BLaER1 (cell line): Measurements from ENCODE around the gene PCDHB15.
"Not testable (repeated sequence)": the region's sequence is repeated elsewhere in the genome, so short reads cannot be mapped to it uniquely, and the experiment has no call there.

ENCODE experiments used
- H3K27ac ChIP-seq: shearing (Covaris generic); formaldehyde crosslinking; 2 replicates; pipeline ENCODE4 v1.8.1; 2022
- H3K27me3 ChIP-seq: shearing (Covaris generic); formaldehyde crosslinking; 2 replicates; pipeline ENCODE4 v1.8.1; 2022
- H3K36me3 ChIP-seq: shearing (Covaris generic); formaldehyde crosslinking; 2 replicates; pipeline ENCODE4 v1.8.1; 2022
- H3K4me1 ChIP-seq: shearing (Covaris generic); formaldehyde crosslinking; 2 replicates; pipeline ENCODE4 v1.8.1; 2022
- H3K4me2 ChIP-seq: shearing (Covaris generic); formaldehyde crosslinking; 2 replicates; pipeline ENCODE4 v1.8.1; 2022
- H3K4me3 ChIP-seq: shearing (Covaris generic); formaldehyde crosslinking; 2 replicates; pipeline ENCODE4 v1.8.1; 2022
- H3K9ac ChIP-seq: shearing (Covaris generic); formaldehyde crosslinking; 2 replicates; pipeline ENCODE4 v1.8.1; 2022
- H3K9me3 ChIP-seq: shearing (Covaris generic); formaldehyde crosslinking; 2 replicates; pipeline ENCODE4 v1.8.1; 2022
- H4K20me1 ChIP-seq: shearing (Covaris generic); formaldehyde crosslinking; 2 replicates; pipeline ENCODE4 v1.8.1; 2022
- Cebpa-rat ChIP-seq: shearing (Covaris generic); IDR thresholded peaks from 2 replicates; pipeline ENCODE4 v1.8.1; 2022

Gene PCDHB15

DNA sequence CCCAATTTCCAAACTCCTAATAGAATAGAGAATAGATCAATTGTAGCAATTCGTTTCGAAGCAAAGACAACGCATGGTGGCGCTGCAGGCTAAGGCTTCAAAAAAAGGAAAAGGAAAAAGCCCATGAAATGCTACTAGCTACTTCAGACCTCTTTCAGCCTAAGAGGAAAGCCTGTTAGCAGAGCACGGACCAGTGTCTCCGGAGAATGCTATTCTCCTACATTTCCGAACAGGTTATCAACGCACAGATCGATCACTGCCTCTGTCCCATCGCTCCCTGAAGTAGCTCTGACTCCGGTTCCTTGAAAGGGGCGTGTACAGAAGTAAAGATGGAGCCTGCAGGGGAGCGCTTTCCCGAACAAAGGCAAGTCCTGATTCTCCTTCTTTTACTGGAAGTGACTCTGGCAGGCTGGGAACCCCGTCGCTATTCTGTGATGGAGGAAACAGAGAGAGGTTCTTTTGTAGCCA lies at the start of gene PCDHB15:
Gene PCDHB15, plus strand, starts transcription at position 146 of the 468 bp plus-strand sequence. Its CDS starts 184 bp downstream, at position 330.
- H3K36me3 ChIP-seq = peaks cover 4% of the 10 kb centered on the region; the same call in 1 of the 2 replicates
- no peak for TF ChIP-seq Cebpa-rat
- H3K9me3 ChIP-seq = peaks cover 87% of the 10 kb centered on the region
- no peak within 1 kb of the TSS for H3K4me2 ChIP-seq
- no peaks in the 10 kb centered on the region for H3K27me3 ChIP-seq
- no peak within 1 kb of the TSS for H3K4me3 ChIP-seq
- H3K9ac ChIP-seq = no peak within 1 kb of the TSS
- no peaks in the 10 kb centered on the region for H4K20me1 ChIP-seq
- H3K27ac ChIP-seq = no peak within 1 kb of the TSS
- no peaks in the 10 kb centered on the region for H3K4me1 ChIP-seq

DNA sequence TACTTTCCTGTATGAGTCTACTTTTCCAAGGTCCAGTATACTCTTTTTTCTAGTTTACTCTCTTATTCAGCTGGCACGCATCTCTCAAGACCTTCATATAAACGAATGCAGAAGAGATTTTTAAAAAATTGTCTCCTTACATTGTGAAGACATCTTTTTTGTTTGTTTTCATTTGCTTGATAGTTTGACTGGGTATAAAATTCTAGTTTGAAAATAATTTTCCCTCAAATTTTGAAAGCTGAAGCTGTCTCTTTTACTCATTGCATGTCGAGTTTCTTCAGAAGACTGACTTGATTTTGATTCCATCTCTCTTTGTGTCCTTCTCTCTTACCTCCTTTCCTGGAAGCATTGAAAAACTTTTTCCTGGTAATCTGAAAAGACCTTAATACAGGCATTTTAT lies 48.8 kb upstream of the PCDHB15 start:
- no peak overlapping the region for H3K4me3 ChIP-seq
- no peaks in the 10 kb centered on the region for H3K4me1 ChIP-seq
- no peak overlapping the region for H3K9ac ChIP-seq
- no peaks in the 10 kb centered on the region for H3K27me3 ChIP-seq
- H3K27ac ChIP-seq = no peak overlapping the region
- H3K9me3 ChIP-seq = peaks cover 68% of the 10 kb centered on the region
- no peak for TF ChIP-seq Cebpa-rat
- no peaks in the 10 kb centered on the region for H4K20me1 ChIP-seq
- H3K36me3 ChIP-seq = no peaks in the 10 kb centered on the region
- H3K4me2 ChIP-seq = no peak overlapping the region

DNA sequence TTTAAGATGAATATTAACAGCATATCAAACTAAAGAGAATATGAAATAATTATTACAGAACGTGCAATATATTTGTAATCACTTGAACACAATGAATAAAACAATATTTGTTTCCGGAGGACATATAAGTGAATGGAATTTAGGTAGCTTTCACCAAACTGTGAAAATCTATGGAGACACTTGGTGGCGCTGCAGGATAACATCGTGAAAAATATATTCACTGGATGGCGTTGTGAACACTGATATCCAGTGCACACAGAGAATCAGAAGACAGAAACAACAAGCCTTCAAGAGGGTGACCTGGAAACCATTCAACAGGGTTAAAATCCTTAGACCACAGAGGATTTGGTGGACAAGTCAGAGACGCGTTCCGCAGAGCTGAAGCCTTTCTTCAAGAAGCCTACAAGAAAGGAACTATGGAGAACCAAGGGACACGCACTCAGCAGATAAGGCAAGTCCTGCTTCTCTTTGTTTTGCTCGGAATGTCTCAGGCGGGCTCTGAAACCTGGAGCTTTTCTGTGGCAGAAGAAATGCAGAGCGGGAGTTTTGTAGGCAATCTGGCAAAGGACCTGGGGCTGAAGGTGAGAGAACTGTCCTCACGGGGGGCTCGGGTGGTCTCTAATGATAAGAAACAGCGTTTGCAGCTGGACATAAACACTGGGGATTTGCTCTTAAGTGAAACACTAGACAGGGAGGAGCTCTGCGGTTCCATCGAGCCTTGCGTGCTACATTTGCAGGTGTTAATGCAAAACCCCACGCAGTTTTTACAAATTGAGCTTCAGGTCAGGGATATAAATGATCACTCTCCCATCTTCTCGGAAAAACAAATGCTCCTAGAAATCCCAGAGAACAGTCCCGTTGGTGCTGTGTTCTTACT lies 45.6 kb upstream of the PCDHB15 start, which contains the start of gene PCDHB11:
Gene PCDHB11, plus strand, starts transcription at position 269 of the 877 bp plus-strand sequence. Its CDS starts 148 bp downstream, at position 417.
- no peaks in the 10 kb centered on the region for H3K27me3 ChIP-seq
- H3K9ac ChIP-seq = no peak within 1 kb of the TSS
- no peak for TF ChIP-seq Cebpa-rat
- no peak within 1 kb of the TSS for H3K27ac ChIP-seq
- no peaks in the 10 kb centered on the region for H4K20me1 ChIP-seq
- H3K9me3 ChIP-seq = peaks cover 63% of the 10 kb centered on the region
- no peaks in the 10 kb centered on the region for H3K36me3 ChIP-seq
- no peak within 1 kb of the TSS for H3K4me3 ChIP-seq
- H3K4me1 ChIP-seq = no peaks in the 10 kb centered on the region
- no peak within 1 kb of the TSS for H3K4me2 ChIP-seq

DNA sequence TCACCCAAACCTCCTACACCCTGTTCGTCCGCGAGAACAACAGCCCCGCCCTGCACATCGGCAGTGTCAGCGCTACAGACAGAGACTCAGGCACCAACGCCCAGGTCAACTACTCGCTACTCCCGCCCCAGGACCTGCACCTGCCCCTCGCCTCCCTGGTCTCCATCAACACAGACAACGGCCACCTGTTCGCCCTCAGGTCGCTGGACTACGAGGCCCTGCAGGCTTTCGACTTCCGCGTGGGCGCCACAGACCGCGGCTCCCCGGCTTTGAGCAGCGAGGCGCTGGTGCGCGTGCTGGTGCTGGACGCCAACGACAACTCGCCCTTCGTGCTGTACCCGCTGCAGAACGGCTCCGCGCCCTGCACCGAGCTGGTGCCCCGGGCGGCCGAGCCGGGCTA lies 44.1 kb upstream of the PCDHB15 start:
- H3K9ac ChIP-seq, H3K27ac ChIP-seq, H4K20me1 ChIP-seq, H3K4me3 ChIP-seq, H3K4me2 ChIP-seq, H3K4me1 ChIP-seq, H3K36me3 ChIP-seq, H3K27me3 ChIP-seq: not testable (repeated sequence)
- peaks cover 58% of the 10 kb centered on the region for H3K9me3 ChIP-seq

DNA sequence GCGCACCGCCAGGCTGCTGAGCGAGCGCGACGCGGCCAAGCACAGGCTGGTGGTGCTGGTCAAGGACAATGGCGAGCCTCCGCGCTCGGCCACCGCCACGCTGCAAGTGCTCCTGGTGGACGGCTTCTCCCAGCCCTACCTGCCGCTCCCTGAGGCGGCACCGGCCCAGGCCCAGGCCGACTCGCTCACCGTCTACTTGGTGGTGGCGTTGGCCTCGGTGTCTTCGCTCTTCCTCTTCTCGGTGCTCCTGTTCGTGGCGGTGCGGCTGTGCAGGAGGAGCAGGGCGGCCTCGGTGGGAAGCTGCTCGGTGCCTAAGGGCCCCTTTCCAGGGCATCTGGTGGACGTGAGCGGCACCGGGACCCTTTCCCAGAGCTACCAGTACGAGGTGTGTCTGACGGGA lies 43.5 kb upstream of the PCDHB15 start:
- not testable (repeated sequence) for H3K9ac ChIP-seq, H3K4me1 ChIP-seq, H3K4me2 ChIP-seq, H3K27me3 ChIP-seq, H3K27ac ChIP-seq, H3K36me3 ChIP-seq, H3K4me3 ChIP-seq, H4K20me1 ChIP-seq
- peaks cover 53% of the 10 kb centered on the region for H3K9me3 ChIP-seq

DNA sequence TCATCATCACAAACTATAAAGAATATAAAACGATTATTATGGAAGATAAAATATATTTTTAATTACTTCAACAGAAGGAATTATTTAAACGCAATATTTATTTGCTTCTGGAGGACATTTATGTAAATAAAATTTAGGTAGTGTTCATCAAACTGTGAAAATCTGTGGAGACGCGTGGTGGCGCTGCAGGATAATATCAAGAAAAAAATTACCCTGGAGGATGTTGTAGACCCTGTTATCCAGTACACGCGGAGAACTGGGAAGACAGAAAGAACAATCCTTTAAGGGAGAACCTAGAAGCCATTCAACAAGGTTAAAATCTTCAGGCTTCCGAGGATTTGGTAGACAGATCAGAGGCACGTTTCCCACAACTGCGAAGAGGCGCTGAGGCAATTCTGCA lies 36.7 kb upstream of the PCDHB15 start, which contains the start of gene PCDHB12:
Gene PCDHB12, plus strand, starts transcription at position 242 of the 400 bp plus-strand sequence. CDS start 189 bp downstream, outside the sequence.
- H3K9ac ChIP-seq = no peak within 1 kb of the TSS
- no peaks in the 10 kb centered on the region for H3K4me1 ChIP-seq
- no peaks in the 10 kb centered on the region for H3K36me3 ChIP-seq
- no peaks in the 10 kb centered on the region for H4K20me1 ChIP-seq
- no peak for TF ChIP-seq Cebpa-rat
- H3K9me3 ChIP-seq = peaks cover 26% of the 10 kb centered on the region
- H3K27me3 ChIP-seq = no peaks in the 10 kb centered on the region
- H3K4me3 ChIP-seq = no peak within 1 kb of the TSS
- H3K27ac ChIP-seq = no peak within 1 kb of the TSS
- no peak within 1 kb of the TSS for H3K4me2 ChIP-seq

DNA sequence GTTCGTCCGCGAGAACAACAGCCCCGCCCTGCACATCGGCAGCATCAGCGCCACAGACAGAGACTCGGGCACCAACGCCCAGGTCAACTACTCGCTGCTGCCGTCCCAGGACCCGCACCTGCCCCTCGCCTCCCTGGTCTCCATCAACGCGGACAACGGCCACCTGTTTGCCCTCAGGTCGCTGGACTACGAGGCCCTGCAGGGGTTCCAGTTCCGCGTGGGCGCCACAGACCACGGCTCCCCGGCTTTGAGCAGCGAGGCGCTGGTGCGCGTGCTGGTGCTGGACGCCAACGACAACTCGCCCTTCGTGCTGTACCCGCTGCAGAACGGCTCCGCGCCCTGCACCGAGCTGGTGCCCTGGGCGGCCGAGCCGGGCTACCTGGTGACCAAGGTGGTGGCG lies 34.9 kb upstream of the PCDHB15 start:
- H3K9me3 ChIP-seq = peaks cover 35% of the 10 kb centered on the region
- not testable (repeated sequence) for H3K4me1 ChIP-seq

DNA sequence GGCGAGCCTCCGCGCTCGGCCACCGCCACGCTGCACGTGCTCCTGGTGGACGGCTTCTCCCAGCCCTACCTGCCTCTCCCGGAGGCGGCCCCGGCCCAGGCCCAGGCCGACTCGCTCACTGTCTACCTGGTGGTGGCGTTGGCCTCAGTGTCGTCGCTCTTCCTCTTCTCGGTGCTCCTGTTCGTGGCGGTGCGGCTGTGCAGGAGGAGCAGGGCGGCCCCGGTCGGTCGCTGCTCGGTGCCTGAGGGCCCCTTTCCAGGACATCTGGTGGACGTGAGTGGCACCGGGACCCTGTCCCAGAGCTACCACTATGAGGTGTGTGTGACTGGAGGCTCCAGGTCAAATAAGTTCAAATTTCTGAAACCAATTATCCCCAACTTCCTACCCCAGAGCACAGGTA lies 34.3 kb upstream of the PCDHB15 start:
- not testable (repeated sequence) for H4K20me1 ChIP-seq, H3K4me3 ChIP-seq, H3K27me3 ChIP-seq, H3K9ac ChIP-seq, H3K4me2 ChIP-seq, H3K4me1 ChIP-seq, H3K36me3 ChIP-seq, H3K27ac ChIP-seq
- peaks cover 39% of the 10 kb centered on the region for H3K9me3 ChIP-seq

More for the DNA sequence above, 34.9 kb upstream of the PCDHB15 start:
- not testable (repeated sequence) for H3K36me3 ChIP-seq, H3K4me3 ChIP-seq, H4K20me1 ChIP-seq, H3K27me3 ChIP-seq, H3K27ac ChIP-seq, H3K9ac ChIP-seq, H3K4me2 ChIP-seq

DNA sequence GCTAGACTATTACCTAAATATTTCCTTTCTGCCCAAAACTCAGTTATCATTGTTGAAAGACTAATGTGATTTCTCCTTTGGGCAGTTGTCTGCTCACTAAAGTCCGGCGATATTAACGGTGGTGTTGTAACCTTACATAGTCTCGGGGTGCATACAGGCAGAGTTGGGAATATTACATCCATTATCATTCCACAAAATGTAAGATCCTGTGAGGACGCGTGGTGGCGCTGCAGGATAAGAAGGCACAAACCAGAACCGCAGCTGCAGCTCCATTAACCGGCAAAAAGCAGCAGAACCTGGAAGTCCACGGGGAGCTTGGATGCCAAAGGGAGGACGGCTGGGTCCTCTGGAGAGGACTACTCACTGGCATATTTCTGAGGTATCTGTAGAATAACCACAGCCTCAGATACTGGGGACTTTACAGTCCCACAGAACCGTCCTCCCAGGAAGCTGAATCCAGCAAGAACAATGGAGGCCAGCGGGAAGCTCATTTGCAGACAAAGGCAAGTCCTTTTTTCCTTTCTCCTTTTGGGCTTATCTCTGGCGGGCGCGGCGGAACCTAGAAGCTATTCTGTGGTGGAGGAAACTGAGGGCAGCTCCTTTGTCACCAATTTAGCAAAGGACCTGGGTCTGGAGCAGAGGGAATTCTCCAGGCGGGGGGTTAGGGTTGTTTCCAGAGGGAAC lies 31.4 kb upstream of the PCDHB15 start, which contains the start of gene PCDHB13:
Gene PCDHB13, plus strand, starts transcription at position 264 of the 684 bp plus-strand sequence. Its CDS starts 205 bp downstream, at position 469.
- not testable (repeated sequence) for H3K9ac ChIP-seq, H3K4me3 ChIP-seq, H4K20me1 ChIP-seq

DNA sequence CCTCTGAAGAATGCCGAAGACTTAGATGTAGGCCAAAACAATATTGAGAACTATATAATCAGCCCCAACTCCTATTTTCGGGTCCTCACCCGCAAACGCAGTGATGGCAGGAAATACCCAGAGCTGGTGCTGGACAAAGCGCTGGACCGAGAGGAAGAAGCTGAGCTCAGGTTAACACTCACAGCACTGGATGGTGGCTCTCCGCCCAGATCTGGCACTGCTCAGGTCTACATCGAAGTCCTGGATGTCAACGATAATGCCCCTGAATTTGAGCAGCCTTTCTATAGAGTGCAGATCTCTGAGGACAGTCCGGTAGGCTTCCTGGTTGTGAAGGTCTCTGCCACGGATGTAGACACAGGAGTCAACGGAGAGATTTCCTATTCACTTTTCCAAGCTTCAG lies 30.6 kb upstream of the PCDHB15 start:
- not testable (repeated sequence) for H3K27me3 ChIP-seq, H3K4me3 ChIP-seq, H3K4me2 ChIP-seq, H3K27ac ChIP-seq, H3K36me3 ChIP-seq, H4K20me1 ChIP-seq, H3K9ac ChIP-seq, H3K4me1 ChIP-seq
- peaks cover 43% of the 10 kb centered on the region for H3K9me3 ChIP-seq

More for the DNA sequence above, 31.4 kb upstream of the PCDHB15 start, which contains the start of gene PCDHB13:
- H3K36me3 ChIP-seq, H3K27me3 ChIP-seq, H3K27ac ChIP-seq, H3K4me2 ChIP-seq, H3K4me1 ChIP-seq: not testable (repeated sequence)
- peaks cover 46% of the 10 kb centered on the region for H3K9me3 ChIP-seq

DNA sequence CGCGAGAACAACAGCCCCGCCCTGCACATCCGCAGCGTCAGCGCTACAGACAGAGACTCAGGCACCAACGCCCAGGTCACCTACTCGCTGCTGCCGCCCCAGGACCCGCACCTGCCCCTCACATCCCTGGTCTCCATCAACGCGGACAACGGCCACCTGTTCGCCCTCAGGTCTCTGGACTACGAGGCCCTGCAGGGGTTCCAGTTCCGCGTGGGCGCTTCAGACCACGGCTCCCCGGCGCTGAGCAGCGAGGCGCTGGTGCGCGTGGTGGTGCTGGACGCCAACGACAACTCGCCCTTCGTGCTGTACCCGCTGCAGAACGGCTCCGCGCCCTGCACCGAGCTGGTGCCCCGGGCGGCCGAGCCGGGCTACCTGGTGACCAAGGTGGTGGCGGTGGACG lies 29.7 kb upstream of the PCDHB15 start:
- not testable (repeated sequence) for H3K9ac ChIP-seq, H3K4me1 ChIP-seq, H4K20me1 ChIP-seq, H3K27ac ChIP-seq, H3K27me3 ChIP-seq, H3K4me2 ChIP-seq, H3K36me3 ChIP-seq, H3K4me3 ChIP-seq
- H3K9me3 ChIP-seq = peaks cover 34% of the 10 kb centered on the region

DNA sequence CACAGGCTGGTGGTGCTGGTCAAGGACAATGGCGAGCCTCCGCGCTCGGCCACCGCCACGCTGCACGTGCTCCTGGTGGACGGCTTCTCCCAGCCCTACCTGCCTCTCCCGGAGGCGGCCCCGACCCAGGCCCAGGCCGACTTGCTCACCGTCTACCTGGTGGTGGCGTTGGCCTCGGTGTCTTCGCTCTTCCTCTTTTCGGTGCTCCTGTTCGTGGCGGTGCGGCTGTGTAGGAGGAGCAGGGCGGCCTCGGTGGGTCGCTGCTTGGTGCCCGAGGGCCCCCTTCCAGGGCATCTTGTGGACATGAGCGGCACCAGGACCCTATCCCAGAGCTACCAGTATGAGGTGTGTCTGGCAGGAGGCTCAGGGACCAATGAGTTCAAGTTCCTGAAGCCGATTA lies 29.2 kb upstream of the PCDHB15 start:
- H3K9me3 ChIP-seq = peaks cover 31% of the 10 kb centered on the region
- not testable (repeated sequence) for H3K4me3 ChIP-seq, H3K9ac ChIP-seq, H4K20me1 ChIP-seq, H3K27me3 ChIP-seq, H3K4me1 ChIP-seq, H3K36me3 ChIP-seq, H3K4me2 ChIP-seq, H3K27ac ChIP-seq
